ENCODE data around the gene BPIFA2. TPM values are rescaled to one million over a fixed set of nuclear protein-coding genes. Genes with fewer than 3 reads are reported as not detected.
A peak's percentile ranks its signal among the peaks of the same experiment; 100 is the strongest.
"Not testable (repeated sequence)": the region's sequence is repeated elsewhere in the genome, so short reads cannot be mapped to it uniquely, and the experiment has no call there.

The BPIFA2 gene, protein sequence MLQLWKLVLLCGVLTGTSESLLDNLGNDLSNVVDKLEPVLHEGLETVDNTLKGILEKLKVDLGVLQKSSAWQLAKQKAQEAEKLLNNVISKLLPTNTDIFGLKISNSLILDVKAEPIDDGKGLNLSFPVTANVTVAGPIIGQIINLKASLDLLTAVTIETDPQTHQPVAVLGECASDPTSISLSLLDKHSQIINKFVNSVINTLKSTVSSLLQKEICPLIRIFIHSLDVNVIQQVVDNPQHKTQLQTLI
- not detected for total RNA-seq
- polyA plus RNA-seq: not detected

- WGBS, 2 donors: 65 to 75% methylated on average over 8 of the region's 8 CpGs
- intact Hi-C loops (cut with DNase I): no loop called here
- no peak for FAIRE-seq
- DNase-seq: no peak
- H3K9me3 ChIP-seq: no peaks in the 10 kb centered on the region
- no peaks in the 10 kb centered on the region for H3K4me1 ChIP-seq
- H3K4me3 ChIP-seq: no peak within 1 kb of the TSS
- no peak for ATAC-seq
- no peaks in the 10 kb centered on the region for H3K36me3 ChIP-seq
- TF ChIP-seq, protein P1, sequence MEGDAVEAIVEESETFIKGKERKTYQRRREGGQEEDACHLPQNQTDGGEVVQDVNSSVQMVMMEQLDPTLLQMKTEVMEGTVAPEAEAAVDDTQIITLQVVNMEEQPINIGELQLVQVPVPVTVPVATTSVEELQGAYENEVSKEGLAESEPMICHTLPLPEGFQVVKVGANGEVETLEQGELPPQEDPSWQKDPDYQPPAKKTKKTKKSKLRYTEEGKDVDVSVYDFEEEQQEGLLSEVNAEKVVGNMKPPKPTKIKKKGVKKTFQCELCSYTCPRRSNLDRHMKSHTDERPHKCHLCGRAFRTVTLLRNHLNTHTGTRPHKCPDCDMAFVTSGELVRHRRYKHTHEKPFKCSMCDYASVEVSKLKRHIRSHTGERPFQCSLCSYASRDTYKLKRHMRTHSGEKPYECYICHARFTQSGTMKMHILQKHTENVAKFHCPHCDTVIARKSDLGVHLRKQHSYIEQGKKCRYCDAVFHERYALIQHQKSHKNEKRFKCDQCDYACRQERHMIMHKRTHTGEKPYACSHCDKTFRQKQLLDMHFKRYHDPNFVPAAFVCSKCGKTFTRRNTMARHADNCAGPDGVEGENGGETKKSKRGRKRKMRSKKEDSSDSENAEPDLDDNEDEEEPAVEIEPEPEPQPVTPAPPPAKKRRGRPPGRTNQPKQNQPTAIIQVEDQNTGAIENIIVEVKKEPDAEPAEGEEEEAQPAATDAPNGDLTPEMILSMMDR (IDR thresholded peaks at IDR 0.05): no peak
- H3K27ac ChIP-seq: no peak within 1 kb of the TSS
- no peaks in the 10 kb centered on the region for H3K27me3 ChIP-seq
Observed at GRCh38 chr20:33167859-33168258, at the start of gene BPIFA2. TSS of gene BPIFA2 (plus strand) at chr20:33168159. CDS start at chr20:33169146, 987 bp downstream.

- H3K36me3 ChIP-seq: no peaks in the 10 kb centered on the region
- 76 to 79% methylated on average over 3 of the region's 3 CpGs for WGBS, 2 donors
- intact Hi-C loops (cut with DNase I): no loop called here
- H3K4me3 ChIP-seq: no peak overlapping the region
- DNase-seq: no peak
- H3K27ac ChIP-seq: no peak overlapping the region
- no peak for ATAC-seq
- H3K4me1 ChIP-seq: peaks cover 0 to 3% (median 2%) of the 10 kb centered on the region in 3 donors
- H3K27me3 ChIP-seq: no peaks in the 10 kb centered on the region
- no peaks in the 10 kb centered on the region for H3K9me3 ChIP-seq
- no peak for FAIRE-seq
- TF ChIP-seq, protein P1 (IDR thresholded peaks at IDR 0.05): no peak
Observed at GRCh38 chr20:33119725-33120720, 47.9 kb upstream of the BPIFA2 start.

DNA sequence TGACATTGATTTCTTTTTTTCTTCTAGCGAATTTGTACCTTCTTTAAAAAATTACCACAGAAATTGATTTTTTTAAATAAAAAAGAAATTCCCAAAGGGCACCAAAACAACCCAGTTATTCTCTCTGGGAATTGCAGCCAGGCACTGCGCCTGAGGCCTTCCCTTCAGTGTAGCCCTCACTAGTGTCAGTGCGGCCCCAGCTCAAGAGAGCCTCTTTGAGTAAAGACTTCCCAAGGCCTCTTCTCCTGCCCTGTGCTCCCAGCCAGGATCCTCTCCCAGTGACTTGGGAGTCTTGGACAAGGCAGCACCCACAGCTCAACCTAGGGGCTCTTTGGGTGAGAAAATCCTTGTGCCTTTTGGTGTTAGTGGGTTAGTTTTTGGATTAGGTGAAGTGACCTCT, 47.0 kb upstream of the BPIFA2 start:
- intact Hi-C loops (cut with DNase I): no loop called here
- ATAC-seq: no peak
- Histone ChIP-seq H3K27me3 (no peaks in the 10 kb centered on the region), H3K4me1 (peaks cover 0 to 12% (median 9%) of the 10 kb centered on the region in 3 donors), H3K36me3 (no peaks in the 10 kb centered on the region), H3K4me3 (no peak overlapping the region), H3K27ac (no peak overlapping the region), H3K9me3 (no peaks in the 10 kb centered on the region)
- FAIRE-seq: no peak
- 91 to 94% methylated on average over 3 of the region's 3 CpGs for WGBS, 2 donors
- TF ChIP-seq, protein P1 (IDR thresholded peaks at IDR 0.05): no peak
- no peak for DNase-seq

DNA sequence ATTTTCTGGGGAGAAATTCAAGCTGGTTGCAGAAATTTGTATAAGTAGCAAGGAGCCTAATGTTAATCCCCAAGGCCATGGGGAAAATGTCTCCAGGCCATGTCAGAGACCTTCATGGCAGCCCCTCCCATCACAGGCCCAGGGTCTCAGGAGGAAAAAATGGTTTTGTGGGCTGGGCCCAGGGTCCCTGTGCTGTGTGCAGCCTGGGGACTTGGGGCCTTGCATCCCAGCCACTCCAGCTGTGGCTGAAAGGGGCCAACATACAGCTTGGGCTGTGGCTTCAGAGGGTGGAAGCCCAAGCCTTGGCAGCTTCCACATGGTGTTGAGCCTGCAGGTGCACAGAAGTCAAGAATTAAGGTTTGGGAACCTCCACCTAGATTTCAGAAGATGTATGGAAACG, 45.7 kb upstream of the BPIFA2 start:
- H3K27ac ChIP-seq; H3K27me3 ChIP-seq; H3K36me3 ChIP-seq; DNase-seq; H3K9me3 ChIP-seq; ATAC-seq; FAIRE-seq; H3K4me3 ChIP-seq; intact Hi-C loops (cut with DNase I): not testable (repeated sequence)
- H3K4me1 ChIP-seq: peaks cover 0 to 22% (median 15%) of the 10 kb centered on the region in 3 donors
- WGBS, 2 donors: 53 to 56% methylated on average over 1 of the region's 1 CpG

- peaks cover 4 to 28% (median 27%) of the 10 kb centered on the region in 3 donors for H3K4me1 ChIP-seq
- no peaks in the 10 kb centered on the region for H3K27me3 ChIP-seq
- ATAC-seq: peak in 3 of 4 donors; percentile 34 to 41 (median 35)
- H3K36me3 ChIP-seq: no peaks in the 10 kb centered on the region
- peak in 2 of 6 donors; percentile 20 to 33 for DNase-seq
- 60 to 65% methylated on average over 2 of the region's 2 CpGs for WGBS, 2 donors
- H3K9me3 ChIP-seq: no peaks in the 10 kb centered on the region
- FAIRE-seq: no peak
- H3K4me3 ChIP-seq: no peak overlapping the region
- H3K27ac ChIP-seq: no peak overlapping the region
- intact Hi-C loops (cut with DNase I): no loop called here
- TF ChIP-seq, protein P1 (IDR thresholded peaks at IDR 0.05): no peak
Observed at GRCh38 chr20:33124261-33124660, 43.7 kb upstream of the BPIFA2 start.
